GM12892 (cell line): Measurements from ENCODE around the gene OR10D3.

Experiments used
- DNase-seq: peaks from one replicate; pipeline ENCODE4 v3.0.0; 2011; ENCODE audit not compliant: insufficient read length
- FAIRE-seq: peaks from 2 replicates; lab custom pipeline; 2011; peaks lifted over from hg19 to GRCh38; lab: Jason Lieb, UNC
- POLR2A ChIP-seq: IDR thresholded peaks from 2 replicates; pipeline ENCODE4 v1.6.1; 2011; ENCODE audit warnings: low read depth, low read length, control low read depth
- POLR2AphosphoS5 ChIP-seq: IDR thresholded peaks from 2 replicates; pipeline ENCODE4 v1.6.1; 2011; ENCODE audit warnings: low read depth, low read length, control low read depth
- TAF1 ChIP-seq: IDR thresholded peaks from 2 replicates; pipeline ENCODE4 v1.6.1; 2011; ENCODE audit warnings: low read depth, mild to moderate bottlenecking, control low read depth, low read length, borderline replicate concordance

The OR10D3 gene

DNA sequence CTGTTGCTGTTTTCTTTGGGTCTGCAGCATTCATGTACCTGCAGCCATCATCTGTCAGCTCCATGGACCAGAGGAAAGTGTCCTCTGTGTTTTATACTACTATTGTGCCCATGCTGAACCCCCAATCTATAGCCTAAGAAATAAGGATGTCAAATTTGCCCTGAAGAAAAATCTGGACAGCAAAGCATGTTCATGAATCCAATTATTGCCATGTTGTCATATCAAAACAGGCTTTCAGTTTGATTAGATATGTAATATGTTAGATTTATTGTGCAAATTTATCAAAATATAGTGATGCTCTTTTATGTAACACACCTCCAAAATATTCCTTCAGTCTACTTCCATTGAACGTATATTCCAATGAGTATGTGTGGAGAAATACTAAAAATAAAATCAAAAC is 42.3 kb downstream of the OR10D3 start:
- TF ChIP-seq POLR2A: no peak
- no peak for TF ChIP-seq POLR2AphosphoS5
- no peak for TF ChIP-seq TAF1
- FAIRE-seq (no peak), DNase-seq (no peak)

DNA sequence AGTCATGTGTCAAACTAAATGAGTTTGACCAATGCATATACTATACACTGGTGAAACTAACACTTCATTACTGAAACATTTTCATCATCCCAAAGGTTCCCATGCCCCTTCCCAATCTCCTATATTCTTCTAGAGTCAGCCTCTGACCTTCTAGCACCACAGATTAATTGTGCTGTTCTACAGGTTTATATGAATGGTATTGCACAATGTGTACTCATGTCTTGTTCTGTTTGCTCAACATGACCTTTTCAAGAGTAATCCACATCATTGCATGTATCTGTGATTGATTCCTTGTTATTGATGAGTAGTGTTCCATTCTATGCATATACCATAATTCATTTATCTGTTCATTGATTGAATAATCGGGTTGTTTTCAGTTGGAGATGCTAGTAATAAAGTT is 50.2 kb downstream of the OR10D3 start:
- FAIRE-seq: no peak
- no peak for DNase-seq
- TF ChIP-seq POLR2A (no peak), TAF1 (no peak), POLR2AphosphoS5 (no peak)
